Mesendoderm (in vitro differentiated cells): Measurements from ENCODE around the gene ATE1.

Source experiments
- DNase-seq: peaks from one replicate; pipeline ENCODE4 v3.0.0; 2013
- H2AK5ac ChIP-seq: 2 replicates; pipeline ENCODE4 v1.6.1; 2013; ENCODE audit warnings: low read length, inconsistent platforms
- H2BK120ac ChIP-seq: 2 replicates; pipeline ENCODE4 v1.6.1; 2013; ENCODE audit warnings: low read depth, mild to moderate bottlenecking, low read length, moderate library complexity, mixed read lengths
- H2BK15ac ChIP-seq: replicated peaks from 2 replicates; pipeline ENCODE4 v1.6.1; 2013; ENCODE audit warnings: low read depth, mild to moderate bottlenecking, moderate library complexity
- H2BK5ac ChIP-seq: 2 replicates; pipeline ENCODE4 v1.6.1; 2013; ENCODE audit warnings: low read length, inconsistent platforms
- H3K18ac ChIP-seq: 2 replicates; pipeline ENCODE4 v1.6.1; 2013; ENCODE audit warnings: mild to moderate bottlenecking, low read length, mixed read lengths
- H3K23ac ChIP-seq: one replicate; pipeline ENCODE4 v1.6.1; 2013; ENCODE audit warnings: low read length
- H3K27ac ChIP-seq: 2 replicates; pipeline ENCODE4 v1.5.1; 2013; ENCODE audit warnings: low read depth, mild to moderate bottlenecking, inconsistent platforms, low read length, moderate library complexity
- H3K27me3 ChIP-seq: 2 replicates; pipeline ENCODE4 v1.6.1; 2013; ENCODE audit warnings: low read length, control low read depth, mild to moderate bottlenecking, inconsistent platforms; ENCODE audit not compliant: insufficient read depth, poor library complexity
- H3K36me3 ChIP-seq: 2 replicates; pipeline ENCODE4 v1.6.1; 2013; ENCODE audit warnings: low read length, inconsistent platforms; ENCODE audit not compliant: control insufficient read depth, insufficient read depth
- H3K4ac ChIP-seq: one replicate; pipeline ENCODE4 v1.6.1; 2013; ENCODE audit warnings: low read depth, mild to moderate bottlenecking, low read length, moderate library complexity
- H3K4me1 ChIP-seq: 2 replicates; pipeline ENCODE4 v1.6.1; 2013; ENCODE audit warnings: low read depth, low read length, inconsistent platforms; ENCODE audit not compliant: control insufficient read depth
- H3K4me2 ChIP-seq: 2 replicates; pipeline ENCODE4 v1.6.1; 2013; ENCODE audit warnings: low read length
- H3K4me3 ChIP-seq: 2 replicates; pipeline ENCODE4 v1.5.1; 2013; ENCODE audit warnings: mild to moderate bottlenecking, low read length
- H3K56ac ChIP-seq: one replicate; pipeline ENCODE4 v1.6.1; 2013; ENCODE audit warnings: low read length
- H3K79me1 ChIP-seq: 2 replicates; pipeline ENCODE4 v1.6.1; 2013; ENCODE audit warnings: low read length, inconsistent platforms
- H3K79me2 ChIP-seq: 2 replicates; pipeline ENCODE4 v1.6.1; 2013; ENCODE audit warnings: mild to moderate bottlenecking, low read length; ENCODE audit not compliant: control insufficient read depth, insufficient read depth
- H3K9ac ChIP-seq: 2 replicates; pipeline ENCODE4 v1.6.1; 2013; ENCODE audit warnings: low read length, inconsistent platforms
- H4K5ac ChIP-seq: one replicate; pipeline ENCODE4 v1.6.1; 2013; ENCODE audit warnings: low read length
- H4K8ac ChIP-seq: one replicate; pipeline ENCODE4 v1.6.1; 2013; ENCODE audit warnings: low read depth, mild to moderate bottlenecking, control low read depth, low read length, moderate library complexity
- WGBS: extraction: QIAGEN DNeasy Blood & Tissue Kit; methylation state at CpG from one replicate; pipeline ENCODE4 v1.1.7; 2013; ENCODE audit warnings: low lambda C conversion rate, missing lambda C conversion rate; ENCODE audit not compliant: insufficient coverage; ENCODE audit errors: extremely low coverage; 5-methylcytosine and 5-hydroxymethylcytosine counted together

ATE1 gene

DNA sequence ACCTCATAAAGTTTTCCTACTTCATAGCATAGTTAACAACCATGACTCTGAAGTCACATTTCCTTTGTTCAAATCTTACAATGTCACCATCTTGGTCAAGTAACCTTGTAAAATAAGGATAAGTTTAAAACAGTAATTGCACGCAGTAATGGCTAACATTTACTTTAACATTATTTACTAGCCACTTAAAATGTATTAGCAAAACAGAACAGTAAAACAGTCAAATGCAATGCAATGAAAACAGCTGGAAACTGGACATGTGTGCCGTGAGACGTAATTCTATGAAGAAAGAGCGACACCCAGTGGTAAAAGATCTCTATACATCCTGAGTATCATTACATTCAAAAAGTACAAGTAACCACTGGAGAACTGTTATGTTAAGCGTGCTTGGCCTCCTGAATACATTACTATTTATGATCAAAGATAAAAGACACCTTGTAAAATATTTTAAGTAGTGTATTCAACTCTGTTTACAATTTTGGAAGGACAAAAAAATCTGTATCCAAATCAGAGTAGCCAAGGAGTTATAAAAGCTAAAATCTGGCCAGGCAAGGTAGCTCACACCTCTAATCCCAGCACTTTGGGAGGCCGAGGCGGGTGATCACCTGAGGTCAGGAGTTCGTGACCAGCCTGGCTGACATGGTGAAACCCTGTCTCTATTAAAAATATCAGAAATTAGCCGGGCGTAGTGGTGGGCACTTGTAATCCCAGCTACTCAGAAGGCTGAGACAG, 27.2 kb downstream of the ATE1 start:
- no peaks in the 10 kb centered on the region for H3K4me1 ChIP-seq
- no peak overlapping the region for H3K4me3 ChIP-seq
- no peak overlapping the region for H3K23ac ChIP-seq
- H3K27me3 ChIP-seq = no peaks in the 10 kb centered on the region
- no peak overlapping the region for H3K18ac ChIP-seq
- H4K5ac ChIP-seq = no peak overlapping the region
- H2BK5ac ChIP-seq = no peak overlapping the region
- no peak overlapping the region for H2BK15ac ChIP-seq
- H3K79me2 ChIP-seq = no peaks in the 10 kb centered on the region
- no peaks in the 10 kb centered on the region for H3K79me1 ChIP-seq
- no peak overlapping the region for H3K9ac ChIP-seq
- no peak overlapping the region for H3K4ac ChIP-seq
- peak; percentile 78 for DNase-seq
- H3K27ac ChIP-seq = no peak overlapping the region
- no peak overlapping the region for H3K4me2 ChIP-seq
- no peak overlapping the region for H2AK5ac ChIP-seq
- no peaks in the 10 kb centered on the region for H3K36me3 ChIP-seq
- no peak overlapping the region for H4K8ac ChIP-seq
- no CpG with 5 or more reads among the region's 10 CpGs for WGBS
- no peak overlapping the region for H3K56ac ChIP-seq
- no peak overlapping the region for H2BK120ac ChIP-seq

DNA sequence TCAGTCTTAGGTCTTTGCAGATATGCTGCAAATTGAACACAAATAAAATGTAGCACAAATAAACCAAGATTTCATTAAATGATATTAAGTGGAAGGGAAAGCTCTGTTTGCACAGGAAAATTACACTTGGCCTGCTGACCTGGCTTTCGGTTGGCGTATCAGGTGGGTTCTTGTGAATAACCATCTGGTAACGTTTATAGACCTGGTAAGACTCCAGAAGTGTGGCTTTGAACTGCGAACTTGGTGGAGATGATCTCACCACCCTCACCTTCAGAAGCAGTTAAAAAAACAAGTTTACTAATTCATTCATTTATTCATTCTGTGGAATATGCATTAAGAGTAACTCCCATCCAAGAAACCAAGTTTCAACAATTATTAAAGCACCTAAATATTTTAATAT, 28.1 kb downstream of the ATE1 start:
- Histone ChIP-seq H3K79me2 (no peaks in the 10 kb centered on the region), H3K4me2 (no peak overlapping the region), H2BK5ac (no peak overlapping the region), H3K4me3 (no peak overlapping the region), H3K79me1 (no peaks in the 10 kb centered on the region), H4K5ac (no peak overlapping the region), H3K56ac (no peak overlapping the region), H3K36me3 (no peaks in the 10 kb centered on the region), H4K8ac (no peak overlapping the region), H3K18ac (no peak overlapping the region), H2BK15ac (no peak overlapping the region), H3K27me3 (no peaks in the 10 kb centered on the region), H3K4me1 (no peaks in the 10 kb centered on the region), H3K4ac (no peak overlapping the region), H2BK120ac (no peak overlapping the region), H2AK5ac (no peak overlapping the region), H3K27ac (no peak overlapping the region), H3K23ac (no peak overlapping the region), H3K9ac (no peak overlapping the region)
- no CpG with 5 or more reads among the region's 4 CpGs for WGBS
- no peak for DNase-seq

DNA sequence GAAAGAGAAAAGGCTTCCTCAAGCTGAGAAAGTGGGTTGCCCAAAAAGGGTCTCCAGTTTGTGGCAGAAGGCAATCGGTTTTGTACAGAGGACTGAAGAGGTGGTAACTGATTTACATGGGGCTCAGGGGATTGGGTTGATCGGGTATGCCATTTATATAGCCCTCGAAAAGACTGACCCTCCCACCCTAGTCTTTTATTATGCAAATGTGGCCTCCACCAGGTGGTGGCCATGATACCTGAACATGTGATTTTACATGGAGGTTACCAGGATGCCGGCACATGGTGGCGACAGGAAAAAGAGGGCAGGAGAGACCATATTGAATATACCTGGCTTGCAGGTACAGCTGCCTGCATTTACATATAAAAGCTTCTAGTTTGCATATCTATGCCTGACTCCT, 36.7 kb downstream of the ATE1 start:
- Histone ChIP-seq H3K4me1 (peaks cover 5% of the 10 kb centered on the region), H4K5ac (no peak overlapping the region), H3K79me2 (no peaks in the 10 kb centered on the region), H2BK15ac (no peak overlapping the region), H3K79me1 (no peaks in the 10 kb centered on the region), H3K23ac (no peak overlapping the region), H3K56ac (peak overlapping the region; percentile 51), H3K4ac (no peak overlapping the region), H3K9ac (no peak overlapping the region), H3K4me2 (peak overlapping the region; percentile 10), H3K27ac (no peak overlapping the region), H2AK5ac (no peak overlapping the region), H3K36me3 (no peaks in the 10 kb centered on the region), H3K18ac (no peak overlapping the region), H2BK120ac (no peak overlapping the region), H3K4me3 (no peak overlapping the region), H4K8ac (no peak overlapping the region), H3K27me3 (no peaks in the 10 kb centered on the region), H2BK5ac (no peak overlapping the region)
- DNase-seq = peak; percentile 85
- no CpG with 5 or more reads among the region's 5 CpGs for WGBS

DNA sequence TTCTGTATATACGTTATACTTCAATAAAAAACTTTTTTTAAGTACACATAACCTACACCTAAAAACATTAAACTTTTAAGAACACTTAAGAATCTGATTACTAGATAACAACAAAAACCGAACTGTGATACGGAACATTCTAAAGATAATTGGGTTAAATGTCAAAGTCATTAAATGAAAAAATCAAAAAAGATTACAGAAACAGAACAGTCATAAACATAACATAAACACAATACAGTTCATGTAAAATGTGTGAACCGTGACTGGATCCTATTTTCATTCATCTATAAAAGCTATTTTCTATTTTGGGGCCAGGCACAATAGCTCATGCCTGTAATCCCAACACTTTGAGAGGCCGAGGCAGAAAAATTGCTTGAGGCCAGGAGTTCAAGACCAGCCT, 38.6 kb downstream of the ATE1 start:
- no peak overlapping the region for H3K18ac ChIP-seq
- no peaks in the 10 kb centered on the region for H3K27me3 ChIP-seq
- H3K4me3 ChIP-seq = no peak overlapping the region
- no peak overlapping the region for H4K5ac ChIP-seq
- H3K36me3 ChIP-seq = no peaks in the 10 kb centered on the region
- no peak overlapping the region for H3K4me2 ChIP-seq
- H3K27ac ChIP-seq = no peak overlapping the region
- H3K4me1 ChIP-seq = peaks cover 5% of the 10 kb centered on the region
- H2BK5ac ChIP-seq = no peak overlapping the region
- H3K23ac ChIP-seq = no peak overlapping the region
- no peak overlapping the region for H2BK15ac ChIP-seq
- H3K4ac ChIP-seq = no peak overlapping the region
- no peak overlapping the region for H2AK5ac ChIP-seq
- no peak overlapping the region for H3K9ac ChIP-seq
- H3K79me1 ChIP-seq = no peaks in the 10 kb centered on the region
- H3K79me2 ChIP-seq = no peaks in the 10 kb centered on the region
- DNase-seq = no peak
- no peak overlapping the region for H4K8ac ChIP-seq
- no peak overlapping the region for H3K56ac ChIP-seq
- 100% methylated on average over 2 of the region's 5 CpGs for WGBS
- no peak overlapping the region for H2BK120ac ChIP-seq

DNA sequence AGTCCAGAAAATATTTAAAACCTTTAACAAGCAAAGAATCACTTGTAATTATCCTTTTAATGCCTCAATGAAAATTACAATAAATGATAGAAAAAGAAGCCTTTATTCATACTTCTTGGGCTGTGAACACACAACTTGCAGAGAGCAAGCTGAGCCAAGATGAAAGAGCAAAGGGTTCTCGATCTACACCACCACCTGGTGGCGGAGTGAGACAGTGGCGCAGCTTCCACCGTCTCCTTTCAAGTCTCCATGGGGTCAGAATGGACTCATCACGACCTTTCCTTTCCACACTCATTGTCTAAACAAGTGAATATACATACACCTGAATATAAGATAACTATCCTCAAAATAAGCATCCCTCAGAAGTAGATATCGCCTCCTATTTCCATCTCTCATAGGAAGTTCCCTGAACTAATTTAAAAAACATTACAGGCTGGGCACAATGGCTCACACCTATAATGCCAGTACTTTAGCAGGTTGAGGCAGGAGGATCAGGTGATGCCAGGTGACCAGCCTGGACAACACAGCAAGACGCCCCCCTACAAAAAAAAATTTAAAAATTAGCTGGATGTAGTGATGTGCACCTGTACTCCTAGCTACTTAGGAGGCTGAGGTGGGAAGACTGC, 40.7 kb downstream of the ATE1 start:
- H2BK15ac ChIP-seq = no peak overlapping the region
- no peak overlapping the region for H3K27ac ChIP-seq
- H3K79me2 ChIP-seq = no peaks in the 10 kb centered on the region
- H2AK5ac ChIP-seq = no peak overlapping the region
- H2BK5ac ChIP-seq = no peak overlapping the region
- H3K4me2 ChIP-seq = no peak overlapping the region
- H4K5ac ChIP-seq = no peak overlapping the region
- H3K56ac ChIP-seq = no peak overlapping the region
- H3K4me3 ChIP-seq = no peak overlapping the region
- no peaks in the 10 kb centered on the region for H3K36me3 ChIP-seq
- no peaks in the 10 kb centered on the region for H3K79me1 ChIP-seq
- no CpG with 5 or more reads among the region's 7 CpGs for WGBS
- peak; percentile 80 for DNase-seq
- no peak overlapping the region for H3K23ac ChIP-seq
- no peak overlapping the region for H4K8ac ChIP-seq
- H3K9ac ChIP-seq = no peak overlapping the region
- H2BK120ac ChIP-seq = no peak overlapping the region
- H3K27me3 ChIP-seq = no peaks in the 10 kb centered on the region
- H3K4ac ChIP-seq = no peak overlapping the region
- H3K4me1 ChIP-seq = peaks cover 9% of the 10 kb centered on the region
- no peak overlapping the region for H3K18ac ChIP-seq
